HG03108 (cell line): ENCODE results near the gene RFX4.

Experiments used
- ATAC-seq: cut with Tn5 transposase; IDR thresholded peaks from one replicate; pipeline ENCODE4 v1.9.1; 2021; ENCODE audit warnings: moderate library complexity; ENCODE audit not compliant: unreplicated experiment

The RFX4 gene

GRCh38 chr12:106582641-106583230 lies at the start of gene RFX4:
RFX4 (plus strand) TSS chr12:106583004; CDS start chr12:106583321, 317 bp downstream.
- ATAC-seq: no peak

DNA sequence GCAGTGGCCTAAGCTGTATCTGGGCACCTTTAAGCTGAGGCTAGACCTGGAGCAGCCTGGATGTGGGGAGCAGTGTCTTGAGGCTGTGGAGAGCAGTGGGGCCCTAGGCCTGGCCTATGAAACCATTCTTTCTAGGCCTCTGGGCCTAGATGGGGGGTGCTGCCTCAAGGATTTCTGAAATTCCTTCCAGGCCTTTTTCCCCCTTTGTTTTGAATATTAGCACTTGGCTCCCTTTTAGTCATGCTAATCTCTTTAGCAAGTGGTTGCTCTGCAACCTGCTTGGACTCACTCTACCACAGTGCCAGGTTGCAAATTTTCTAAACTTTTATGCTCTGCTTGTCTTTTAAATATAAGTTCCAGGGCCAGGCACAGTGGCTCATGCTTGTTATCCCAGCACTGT lies 41.6 kb upstream of the RFX4 start:
- ATAC-seq: no peak

DNA sequence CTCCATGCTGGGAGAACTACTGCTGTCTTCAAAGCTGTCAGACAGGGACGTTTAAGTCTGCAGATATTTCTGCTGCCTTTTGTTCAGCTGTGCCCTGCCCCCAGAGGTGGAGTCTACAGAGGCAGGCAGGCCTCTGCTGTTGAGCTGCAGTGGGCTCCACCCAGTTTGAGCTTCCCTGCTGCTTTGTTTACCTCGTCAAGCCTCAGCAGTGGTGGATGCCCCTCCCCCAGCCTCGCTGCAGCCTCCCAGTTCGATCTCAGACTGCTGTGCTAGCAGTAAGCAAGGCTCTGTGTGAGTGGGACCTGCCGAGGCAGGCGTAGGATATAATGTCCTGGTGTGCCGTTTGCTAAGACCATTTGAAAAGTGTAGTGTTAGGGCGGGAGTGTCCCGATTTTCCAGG lies 31.4 kb upstream of the RFX4 start:
- no peak for ATAC-seq

DNA sequence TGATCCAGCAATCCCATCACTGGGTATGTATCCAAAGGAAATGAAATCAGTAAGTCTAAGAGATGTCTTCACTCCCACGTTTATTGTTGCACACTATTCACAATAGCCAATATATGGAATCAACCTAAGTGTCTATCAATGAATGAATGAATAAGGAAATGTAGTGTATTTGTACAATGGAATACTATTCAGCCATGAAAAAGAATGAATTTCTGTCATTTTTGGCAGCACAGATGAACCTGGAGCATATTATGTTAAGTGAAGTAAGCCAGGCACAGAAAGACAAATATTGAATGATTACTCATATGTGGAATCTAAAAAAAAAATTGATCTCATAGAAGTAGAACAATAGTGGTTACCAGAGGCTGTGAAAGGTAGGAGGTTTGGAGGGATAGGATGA lies 30.6 kb upstream of the RFX4 start:
- ATAC-seq: no peak

- no peak for ATAC-seq
These were observed 18.0 kb upstream of the RFX4 start for GRCh38 chr12:106564678-106565329.

DNA sequence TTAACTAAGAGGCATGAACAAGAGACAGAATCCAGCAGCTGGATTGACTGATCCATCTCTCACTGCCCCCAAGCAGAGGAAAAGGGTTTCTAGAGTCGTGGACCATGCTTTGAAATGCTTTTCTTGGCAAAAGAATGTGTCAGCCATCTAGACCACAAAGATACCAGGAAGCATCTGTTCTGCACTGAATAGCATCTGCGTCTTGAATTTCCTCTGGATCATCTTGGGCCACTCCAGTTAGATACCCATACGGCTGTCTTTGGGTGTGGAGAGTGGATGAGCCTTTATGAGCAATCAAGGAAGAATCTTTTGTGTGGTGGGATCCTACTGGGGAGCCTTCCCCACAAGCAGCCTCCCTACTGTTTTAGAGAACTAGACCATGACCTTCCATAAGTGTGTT lies 16.0 kb upstream of the RFX4 start:
- ATAC-seq: no peak

GRCh38 chr12:106573239-106573638 lies 9.6 kb upstream of the RFX4 start:
- no peak for ATAC-seq

DNA sequence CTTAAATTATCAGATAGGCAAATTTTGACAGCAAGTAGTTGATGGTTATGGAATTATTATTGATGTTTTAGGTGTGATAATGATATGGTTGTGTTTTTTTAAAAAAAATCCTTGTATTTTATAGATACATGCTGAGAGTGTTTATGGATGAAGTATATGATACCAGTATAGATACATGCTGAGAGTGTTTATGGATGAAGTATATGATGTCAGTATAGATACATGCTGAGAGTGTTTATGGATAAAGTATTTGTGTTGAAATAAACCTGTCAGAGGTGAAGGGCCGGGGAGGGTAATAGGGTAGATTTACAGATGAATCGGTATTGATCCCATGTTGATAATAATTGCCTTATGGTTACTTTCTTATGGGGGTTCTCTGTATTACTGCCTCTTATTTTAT lies 6.0 kb upstream of the RFX4 start:
- no peak for ATAC-seq

GRCh38 chr12:106580671-106581508 lies 1.9 kb upstream of the RFX4 start:
- ATAC-seq: no peak

- no peak for ATAC-seq
These were observed 1.1 kb upstream of the RFX4 start for GRCh38 chr12:106581543-106582248.

- ATAC-seq: no peak
These were observed 584 bp upstream of the RFX4 start for GRCh38 chr12:106582249-106582591.

DNA sequence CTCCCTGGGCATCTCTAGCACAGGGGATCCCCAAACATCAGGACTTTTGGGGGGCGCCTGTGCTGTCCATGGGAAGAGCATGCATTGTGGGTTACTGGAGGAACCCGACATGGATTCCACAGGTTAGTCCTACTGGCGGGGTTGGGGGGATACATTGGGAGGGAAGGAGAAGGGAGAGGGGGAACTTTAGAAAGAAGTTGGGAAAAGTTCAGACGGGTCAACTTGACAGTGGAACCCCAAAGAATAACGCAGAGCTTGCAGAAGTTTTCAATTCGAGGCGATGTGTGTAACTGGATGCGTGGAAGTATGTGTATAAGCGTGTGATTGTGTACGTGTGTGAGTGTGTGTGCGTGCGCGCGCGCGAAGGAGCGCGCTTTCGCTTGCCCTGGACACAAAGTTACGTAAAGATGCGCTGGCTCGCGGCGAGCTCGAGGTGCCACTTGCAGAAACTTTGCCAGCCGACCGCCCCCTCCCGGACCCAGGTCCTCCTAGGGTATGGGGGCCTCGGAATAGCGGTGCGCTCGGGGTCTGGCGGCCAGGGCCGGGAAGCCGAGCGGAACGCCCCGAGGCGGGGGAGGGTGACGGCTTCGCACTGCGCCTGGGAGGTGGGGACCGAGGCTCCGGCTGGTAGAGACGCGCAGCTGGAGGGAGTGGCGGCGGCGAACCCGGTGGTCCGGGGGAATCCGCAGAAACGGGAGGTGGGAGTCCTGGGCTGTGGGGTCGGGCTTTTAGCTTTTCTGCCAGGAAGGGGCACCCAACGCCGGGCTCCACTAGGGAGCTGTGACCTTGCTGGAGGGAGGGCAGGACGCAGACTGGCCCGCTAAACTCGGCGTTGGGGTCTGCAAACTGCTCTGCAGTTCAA lies 669 bp downstream of the RFX4 start:
- ATAC-seq: no peak

DNA sequence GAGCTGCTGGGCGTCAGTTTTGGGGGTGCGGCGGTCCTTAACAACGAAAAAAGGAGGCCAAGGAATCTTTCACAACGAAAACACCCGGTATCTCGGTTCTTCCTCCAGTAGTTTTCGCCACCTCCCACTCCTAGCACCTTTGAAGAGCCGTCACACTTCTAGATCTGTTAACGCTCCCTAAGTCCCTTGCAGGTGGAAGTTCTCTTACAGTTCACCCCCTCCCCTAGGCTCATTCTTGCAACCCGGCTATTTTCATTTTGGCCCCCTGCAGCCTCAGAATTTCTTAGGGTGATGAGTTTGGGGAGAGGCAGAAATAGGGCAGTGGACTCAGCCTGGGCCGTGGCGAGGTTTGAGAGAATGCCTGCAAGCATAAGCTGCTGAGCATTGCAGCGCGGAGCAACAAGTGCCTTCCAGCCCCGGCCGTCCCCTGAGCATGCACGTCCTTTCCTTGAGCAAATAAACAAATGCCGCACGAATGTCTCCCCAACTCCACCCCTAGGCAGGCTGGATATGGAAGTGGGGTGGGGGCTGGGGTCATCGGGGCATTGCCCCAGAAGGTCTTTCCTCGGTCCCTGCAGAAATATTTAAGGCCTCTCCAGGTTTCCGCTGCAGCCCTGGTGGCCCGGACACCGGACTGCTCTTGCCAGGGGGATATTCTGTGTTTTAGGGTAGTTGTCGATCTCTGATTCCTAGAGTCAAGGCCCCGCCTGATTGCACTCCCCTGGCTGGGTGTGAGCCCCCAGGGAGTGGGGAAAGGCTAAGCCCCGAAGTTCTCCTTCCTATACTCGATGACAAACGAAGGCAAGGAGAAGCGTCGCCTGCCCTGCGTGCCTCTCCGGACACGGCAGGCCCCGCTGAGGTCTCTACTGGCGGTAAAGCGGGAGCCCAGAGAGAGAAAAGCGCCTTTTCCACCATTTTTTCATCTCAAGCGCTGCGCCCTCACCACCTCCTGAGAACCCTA lies 1.6 kb downstream of the RFX4 start:
- ATAC-seq: no peak

DNA sequence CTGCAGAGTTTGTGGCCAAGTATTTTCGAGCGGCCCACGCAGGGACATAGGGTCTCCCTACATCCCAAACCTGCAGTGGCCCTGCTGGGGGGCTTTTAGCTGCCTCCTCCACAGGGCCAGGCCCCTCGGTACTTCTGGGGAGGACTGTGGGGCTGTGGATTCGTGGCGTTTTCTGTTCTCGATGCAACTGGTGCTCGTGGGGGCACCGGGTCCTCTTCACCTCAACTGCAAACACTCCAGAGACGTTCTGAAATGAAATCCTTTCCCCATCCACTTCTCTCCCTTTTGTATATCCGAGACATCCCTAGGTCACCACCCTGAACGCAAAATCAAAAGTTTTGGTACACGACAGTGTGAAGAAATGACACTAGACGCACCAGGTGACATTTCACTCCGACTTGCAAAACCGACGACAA lies 2.3 kb downstream of the RFX4 start:
- ATAC-seq: no peak

DNA sequence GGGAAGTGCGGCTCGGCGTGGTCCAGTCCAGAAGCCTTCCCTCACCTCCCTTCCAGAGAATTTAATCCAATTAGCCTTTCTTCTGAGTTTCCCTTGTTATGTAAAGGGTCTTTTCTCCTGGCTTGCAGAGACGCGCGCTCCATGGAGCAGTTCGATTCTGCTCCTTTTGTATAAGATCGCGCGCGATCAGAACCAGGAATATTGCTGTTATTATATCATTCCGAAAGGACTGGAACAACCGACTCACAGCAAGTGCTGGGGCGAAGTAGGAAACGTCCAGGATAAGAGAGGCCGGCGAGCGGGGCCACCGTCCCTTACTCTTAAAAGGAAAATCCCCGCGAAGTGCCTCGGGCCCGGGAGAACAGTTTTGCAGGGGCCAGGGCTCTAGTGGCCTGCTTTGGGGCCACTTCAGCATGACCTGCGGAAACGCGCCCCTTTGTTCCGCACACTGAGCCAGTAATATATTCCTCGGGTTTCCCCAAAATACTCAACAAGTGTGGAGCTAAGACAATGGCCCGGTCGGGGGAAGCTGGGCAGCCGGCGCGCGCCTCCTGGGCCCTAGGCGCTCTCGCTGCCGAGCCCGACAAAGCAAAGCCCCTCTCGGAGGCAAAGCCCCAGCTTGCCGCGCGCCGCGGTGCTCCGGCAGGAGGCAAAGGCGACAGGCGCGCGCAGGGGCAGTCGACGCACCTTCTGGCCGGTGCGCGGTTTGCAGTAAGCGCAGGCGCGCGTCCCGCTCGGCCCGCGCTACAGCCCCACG lies 2.9 kb downstream of the RFX4 start:
- ATAC-seq: no peak

GRCh38 chr12:106586278-106586802 lies 3.5 kb downstream of the RFX4 start:
- ATAC-seq: no peak

- no peak for ATAC-seq
These were observed 4.2 kb downstream of the RFX4 start for GRCh38 chr12:106586803-106587684.

- ATAC-seq: no peak
These were observed 6.0 kb downstream of the RFX4 start for GRCh38 chr12:106588771-106589170.
